ENCODE data around the gene C1orf53. TPM values are rescaled to one million over a fixed set of nuclear protein-coding genes. Genes with fewer than 3 reads are reported as not detected.

The C1orf53 gene
- total and polyA plus RNA-seq, 2 of the 8 experiments (the other 6 are each of a cell fraction or from before 2014, with no cell fraction given): 0.56 to 1.3 TPM

GRCh38 chr1:197904126-197904787 lies 1.8 kb downstream of the C1orf53 start (continued):
- TF ChIP-seq RBBP5 (IDR thresholded peaks at IDR 0.05; ENCODE audit: borderline replicate concordance, low read depth, low read length) (no peak), GTF2F1 (IDR thresholded peaks at IDR 0.05; ENCODE audit: borderline replicate concordance, low read depth, low read length) (no peak), TEAD4 (IDR thresholded peaks at IDR 0.05; ENCODE audit: low read depth, low read length) (no peak), POLR2A (IDR thresholded peaks at IDR 0.05; ENCODE audit: control extremely low read depth in 1 of 2, low read depth in 2 of 2, low read length in 2 of 2) (no peak), TBP (IDR thresholded peaks at IDR 0.05; ENCODE audit: low read depth, low read length) (no peak)
